Progenitor cell of endocrine pancreas (in vitro differentiated cells): Measurements from ENCODE around the gene SRGAP1. TPM values are rescaled to one million over a fixed set of nuclear protein-coding genes. Genes with fewer than 3 reads are reported as not detected.

ENCODE experiments used
- DNase-seq: peaks from one replicate; pipeline ENCODE4 v3.0.0; 2021; ENCODE audit warnings: low spot score; ENCODE audit not compliant: unreplicated experiment
- H3K27ac Mint-ChIP-seq: 2 replicates; pipeline ENCODE4 v1.8.0; 2021; ENCODE audit warnings: mild to moderate bottlenecking, moderate library complexity, mixed read lengths
- H3K27me3 Mint-ChIP-seq: 2 replicates; pipeline ENCODE4 v1.8.0; 2021; ENCODE audit warnings: mixed read lengths
- H3K36me3 Mint-ChIP-seq: 2 replicates; pipeline ENCODE4 v1.8.0; 2022; ENCODE audit warnings: mixed read lengths; ENCODE audit not compliant: insufficient read depth
- H3K4me1 Mint-ChIP-seq: 2 replicates; pipeline ENCODE4 v1.8.0; 2021; ENCODE audit warnings: low read depth, mixed read lengths
- H3K4me3 Mint-ChIP-seq: 2 replicates; pipeline ENCODE4 v1.8.0; 2021; ENCODE audit warnings: low read depth, mild to moderate bottlenecking, moderate library complexity, mixed read lengths
- H3K9me3 Mint-ChIP-seq: 2 replicates; pipeline ENCODE4 v1.8.0; 2021; ENCODE audit warnings: low read depth, mixed read lengths
- CTCF ChIP-seq: fragments of 200-600 bp; sonication (generic); IDR thresholded peaks from one replicate; pipeline ENCODE4 v1.5.0; 2021; ENCODE audit warnings: antibody characterized with exemption, mild to moderate bottlenecking; ENCODE audit not compliant: unreplicated experiment
- total RNA-seq: library from RNA; stranded (reverse); gene quantifications from 2 replicates; pipeline ENCODE4 v1.2.1, GENCODE V29; 2021

SRGAP1 gene
- total RNA-seq, 1 donor from 2014 or later = 23.1 TPM

DNA sequence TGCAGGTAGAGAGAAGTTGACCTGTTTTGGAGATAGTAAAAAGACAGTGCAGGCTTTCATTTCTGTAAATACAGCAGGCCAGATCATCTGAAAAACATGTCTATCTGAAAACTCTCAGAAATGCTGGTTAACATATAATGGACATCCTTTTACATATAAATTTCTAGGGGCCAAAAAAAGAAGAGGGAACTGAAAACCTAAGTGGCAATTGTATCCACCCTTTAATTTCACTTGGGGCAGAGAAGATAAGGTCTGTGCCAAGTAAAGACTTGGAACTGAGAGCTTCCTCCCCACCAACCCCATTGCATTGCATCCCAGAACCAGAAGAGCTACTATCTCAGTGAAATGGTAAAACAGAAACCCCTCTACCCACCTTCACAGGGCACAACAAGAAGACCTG, 141.0 kb downstream of the SRGAP1 start:
- Mint-ChIP-seq H3K9me3 (no peaks in the 10 kb centered on the region), H3K4me3 (no peak overlapping the region), H3K27me3 (no peaks in the 10 kb centered on the region), H3K4me1 (peaks cover 7% of the 10 kb centered on the region), H3K36me3 (peaks cover 3% of the 10 kb centered on the region), H3K27ac (no peak overlapping the region)
- DNase-seq = no peak
- TF ChIP-seq CTCF = no peak

- no peak overlapping the region for H3K27ac Mint-ChIP-seq
Measured at GRCh38 chr12:63985945-63986344, 141.4 kb downstream of the SRGAP1 start.

DNA sequence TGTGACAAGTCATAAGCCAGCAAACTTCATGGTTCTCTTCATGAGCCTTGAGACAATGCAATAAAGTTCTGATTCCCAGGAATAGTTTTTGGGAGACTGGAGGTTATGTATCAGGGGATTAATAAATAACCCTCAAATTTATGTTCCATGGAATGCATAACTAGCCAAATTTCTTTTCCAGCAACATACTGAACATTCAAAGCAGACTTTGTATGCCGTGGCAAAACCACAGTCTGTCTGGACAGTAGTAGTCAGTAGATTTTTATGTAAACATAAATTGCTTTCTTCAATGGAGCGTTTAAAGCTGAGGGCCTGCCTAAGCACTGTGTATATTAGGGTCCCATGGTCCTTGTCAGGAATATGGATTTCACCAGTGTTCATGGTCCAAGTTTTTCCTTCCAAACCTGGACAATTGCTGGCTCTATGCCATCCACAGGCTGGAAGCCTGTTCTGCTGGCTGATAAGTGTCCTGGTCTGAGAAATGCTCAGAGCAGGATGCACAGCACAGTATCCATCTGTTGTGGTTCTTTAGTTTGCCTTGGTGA, 144.9 kb downstream of the SRGAP1 start:
- Mint-ChIP-seq H3K4me3 (no peak overlapping the region), H3K9me3 (no peaks in the 10 kb centered on the region), H3K27ac (no peak overlapping the region), H3K36me3 (peaks cover 7% of the 10 kb centered on the region), H3K4me1 (peaks cover 23% of the 10 kb centered on the region), H3K27me3 (no peaks in the 10 kb centered on the region)
- no peak for TF ChIP-seq CTCF
- no peak for DNase-seq

More at GRCh38 chr12:63985945-63986344, 141.4 kb downstream of the SRGAP1 start:
- DNase-seq = no peak
- no peak for TF ChIP-seq CTCF
- H3K4me3 Mint-ChIP-seq = no peak overlapping the region
- H3K36me3 Mint-ChIP-seq = peaks cover 7% of the 10 kb centered on the region
- no peaks in the 10 kb centered on the region for H3K9me3 Mint-ChIP-seq
- no peaks in the 10 kb centered on the region for H3K27me3 Mint-ChIP-seq
- H3K4me1 Mint-ChIP-seq = peaks cover 9% of the 10 kb centered on the region

DNA sequence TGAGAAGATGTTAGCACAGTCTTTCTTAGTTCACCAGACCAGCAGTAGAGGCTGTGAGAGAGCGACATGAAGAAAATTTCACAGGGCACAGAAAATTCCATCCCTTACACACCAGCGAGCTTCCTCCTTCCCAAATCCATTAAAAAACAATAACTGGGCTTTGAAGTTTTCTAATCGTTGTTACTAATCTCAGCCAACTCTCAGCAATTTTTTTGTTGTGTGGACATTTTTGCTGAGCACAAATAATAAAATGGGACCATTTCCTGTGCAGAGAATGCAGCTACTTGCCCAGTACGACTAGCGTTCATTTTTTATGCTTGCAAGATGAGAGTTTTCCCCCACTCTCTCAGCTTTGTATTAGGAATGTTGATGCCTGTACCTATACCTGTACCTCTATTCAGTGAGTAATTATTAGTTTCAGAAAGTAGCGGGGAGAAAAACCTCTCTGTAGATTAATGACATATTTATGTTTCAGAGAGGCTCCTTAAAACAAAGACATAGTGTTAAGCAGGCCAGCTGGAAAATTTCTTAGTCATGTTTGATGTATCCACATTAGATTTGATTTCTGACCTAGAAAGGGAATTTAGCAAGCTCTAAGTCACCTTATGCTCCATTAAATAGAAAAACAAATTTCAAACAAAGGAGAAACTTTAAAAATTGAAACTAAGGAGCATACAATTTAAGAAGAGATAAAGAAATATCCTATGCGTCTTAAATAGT, 146.5 kb downstream of the SRGAP1 start:
- no peak for TF ChIP-seq CTCF
- DNase-seq = no peak
- Mint-ChIP-seq H3K27ac (peak overlapping the region; percentile 81), H3K9me3 (no peaks in the 10 kb centered on the region), H3K27me3 (no peaks in the 10 kb centered on the region), H3K4me3 (no peak overlapping the region), H3K36me3 (peaks cover 7% of the 10 kb centered on the region), H3K4me1 (peaks cover 34% of the 10 kb centered on the region)

DNA sequence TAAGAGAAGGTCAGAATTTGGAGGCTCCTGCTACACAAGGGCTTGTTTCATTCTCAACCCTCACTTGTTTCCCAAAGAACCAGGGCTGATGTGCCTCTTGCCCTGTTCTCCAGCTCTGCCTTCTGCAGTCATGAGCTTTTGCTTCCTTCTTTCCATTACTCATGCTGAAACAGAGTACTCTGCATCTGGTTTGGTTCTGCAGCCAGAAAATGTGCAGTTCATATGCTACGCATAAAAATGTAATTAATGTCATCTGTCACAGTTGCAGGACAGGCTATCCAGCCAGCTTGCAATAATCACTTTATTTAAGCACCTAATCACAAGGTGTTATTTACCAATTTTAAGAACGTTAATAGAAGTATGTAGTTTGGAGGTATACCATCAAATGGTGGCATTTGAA, 150.2 kb downstream of the SRGAP1 start:
- H3K36me3 Mint-ChIP-seq = peaks cover 8% of the 10 kb centered on the region
- no peak for TF ChIP-seq CTCF
- H3K27me3 Mint-ChIP-seq = no peaks in the 10 kb centered on the region
- H3K4me1 Mint-ChIP-seq = peaks cover 36% of the 10 kb centered on the region
- no peak overlapping the region for H3K27ac Mint-ChIP-seq
- no peak for DNase-seq
- H3K9me3 Mint-ChIP-seq = no peaks in the 10 kb centered on the region
- no peak overlapping the region for H3K4me3 Mint-ChIP-seq
